AG20443 (cell line): ENCODE data around the gene CHPT1.
A peak's percentile ranks its signal among the peaks of the same experiment; 100 is the strongest.
"Not testable (repeated sequence)": the region's sequence is repeated elsewhere in the genome, so short reads cannot be mapped to it uniquely, and the experiment has no call there.

ENCODE experiments used
- DNase-seq: peaks from one replicate; pipeline ENCODE4 v3.0.0; 2012; ENCODE audit warnings: low spot score, mixed read lengths

The CHPT1 gene

DNA sequence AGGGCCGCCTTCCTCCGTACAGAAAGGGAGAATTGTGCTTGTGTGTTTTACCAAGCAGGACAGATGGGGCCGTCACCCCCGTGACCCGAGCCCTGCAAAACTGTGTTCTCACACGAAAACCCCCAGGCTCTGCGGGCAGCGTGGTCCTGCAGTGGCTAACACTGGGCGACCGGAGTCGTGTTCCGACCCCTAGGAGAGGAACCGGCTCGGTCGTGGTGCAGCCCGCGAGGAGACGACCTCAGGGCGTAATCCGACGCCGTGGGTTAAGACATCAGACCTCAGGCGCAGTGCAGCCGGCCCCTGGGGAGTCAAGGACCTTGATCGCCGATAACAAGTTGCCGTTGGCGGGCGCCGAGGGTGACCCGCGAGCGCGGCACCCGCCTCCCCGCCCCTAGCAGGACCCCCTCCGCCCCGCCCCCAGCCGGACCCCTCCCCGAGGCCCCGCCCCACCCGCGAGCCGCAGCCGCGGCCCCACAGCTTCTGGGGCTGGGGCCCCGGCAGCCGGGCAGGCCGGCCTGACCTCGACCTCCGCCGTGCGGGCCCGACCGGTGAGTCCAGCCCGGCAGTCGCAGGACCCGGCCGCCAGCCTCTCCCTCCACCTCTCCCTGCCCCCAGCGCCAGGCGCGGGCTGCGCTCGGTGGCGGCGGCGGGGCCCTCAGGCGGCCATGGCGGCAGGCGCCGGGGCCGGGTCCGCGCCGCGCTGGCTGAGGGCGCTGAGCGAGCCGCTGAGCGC, at the start of gene CHPT1:
TSS of gene CHPT1 (plus strand) at position 444 of the 733 bp plus-strand sequence. CDS start at position 666, 222 bp downstream.
- peak; percentile 80 for DNase-seq

DNA sequence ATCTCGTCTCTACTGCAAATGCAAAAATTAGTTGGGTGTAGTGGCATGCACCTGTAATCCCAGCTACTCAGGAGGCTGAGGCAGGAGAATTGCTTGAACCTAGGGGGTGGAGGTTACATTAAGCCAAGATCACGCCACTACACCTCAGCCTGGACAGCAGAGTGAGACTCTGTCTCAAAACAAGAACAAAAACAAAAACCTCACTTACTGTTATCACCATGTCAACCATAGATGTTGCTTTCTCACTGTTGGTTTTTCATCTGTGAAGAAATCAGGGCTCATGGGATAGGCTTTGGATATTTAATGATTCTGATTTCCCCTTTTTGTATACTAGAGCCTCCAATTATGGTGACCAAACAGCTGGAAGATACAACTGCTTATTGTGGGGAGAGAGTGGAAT, 49.7 kb upstream of the CHPT1 start:
- DNase-seq: no peak

- DNase-seq: no peak
Observed at GRCh38 chr12:101648195-101648594, 49.2 kb upstream of the CHPT1 start.

- no peak for DNase-seq
Observed at GRCh38 chr12:101650346-101651117, 46.9 kb upstream of the CHPT1 start.

DNA sequence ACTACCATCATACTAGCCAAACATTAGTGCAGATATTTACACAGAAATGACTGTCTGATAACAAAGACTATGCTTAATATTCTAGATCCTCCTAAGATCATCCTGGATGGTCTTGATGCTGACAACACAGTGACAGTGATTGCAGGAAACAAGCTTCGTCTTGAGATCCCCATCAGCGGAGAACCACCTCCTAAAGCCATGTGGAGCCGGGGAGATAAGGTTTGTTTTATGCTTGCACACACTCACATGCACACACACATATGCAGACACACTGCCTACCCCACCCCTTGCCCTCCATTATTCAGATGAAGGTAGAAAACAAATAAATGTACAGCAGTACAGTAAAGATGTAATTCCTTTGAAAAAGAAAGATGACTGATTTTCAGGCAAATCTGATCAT, 44.4 kb upstream of the CHPT1 start:
- DNase-seq: no peak

GRCh38 chr12:101653503-101653902, 43.9 kb upstream of the CHPT1 start:
- DNase-seq: no peak

DNA sequence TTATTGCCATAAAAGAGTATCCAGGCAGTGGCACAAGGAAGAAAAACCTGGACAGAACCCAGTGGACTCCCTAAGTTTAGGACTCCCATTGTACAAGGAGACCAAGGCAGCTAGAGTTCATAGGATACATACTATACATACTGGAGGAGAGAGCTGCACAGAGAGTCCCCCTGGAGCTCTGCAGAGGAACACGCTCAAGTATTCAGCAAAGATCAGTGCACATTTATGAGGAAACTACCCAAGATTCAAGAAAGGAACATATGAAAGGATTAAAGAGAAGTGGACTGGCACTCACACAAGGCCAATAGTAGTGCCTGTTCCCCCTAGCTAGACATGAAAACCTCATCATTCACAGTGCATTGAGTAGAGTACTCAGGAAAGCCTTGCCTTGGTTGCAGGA, 43.0 kb upstream of the CHPT1 start:
- DNase-seq: no peak

- no peak for DNase-seq
Observed at GRCh38 chr12:101655393-101655792, 42.0 kb upstream of the CHPT1 start.

DNA sequence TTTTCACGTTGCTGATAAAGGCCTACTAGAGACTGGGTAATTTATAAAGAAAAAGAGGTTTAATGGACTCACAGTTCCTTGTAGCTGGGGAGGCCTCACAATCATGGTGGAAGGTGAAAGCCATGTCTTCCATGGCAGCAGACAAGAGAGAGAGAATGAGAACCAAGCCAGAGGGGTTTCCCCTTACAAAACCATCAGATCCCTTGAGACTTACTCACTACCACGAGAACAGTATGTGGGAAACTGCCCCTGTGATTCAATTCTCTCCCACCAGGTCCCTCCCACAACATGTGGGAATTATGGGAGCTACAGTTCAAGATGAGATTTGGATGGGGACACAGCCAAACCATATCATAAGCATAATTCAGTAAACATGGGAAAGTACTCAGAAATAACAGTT, 36.8 kb upstream of the CHPT1 start:
- DNase-seq: not testable (repeated sequence)

GRCh38 chr12:101663298-101663697, 34.1 kb upstream of the CHPT1 start:
- DNase-seq: no peak

GRCh38 chr12:101664992-101665391, 32.4 kb upstream of the CHPT1 start:
- no peak for DNase-seq

DNA sequence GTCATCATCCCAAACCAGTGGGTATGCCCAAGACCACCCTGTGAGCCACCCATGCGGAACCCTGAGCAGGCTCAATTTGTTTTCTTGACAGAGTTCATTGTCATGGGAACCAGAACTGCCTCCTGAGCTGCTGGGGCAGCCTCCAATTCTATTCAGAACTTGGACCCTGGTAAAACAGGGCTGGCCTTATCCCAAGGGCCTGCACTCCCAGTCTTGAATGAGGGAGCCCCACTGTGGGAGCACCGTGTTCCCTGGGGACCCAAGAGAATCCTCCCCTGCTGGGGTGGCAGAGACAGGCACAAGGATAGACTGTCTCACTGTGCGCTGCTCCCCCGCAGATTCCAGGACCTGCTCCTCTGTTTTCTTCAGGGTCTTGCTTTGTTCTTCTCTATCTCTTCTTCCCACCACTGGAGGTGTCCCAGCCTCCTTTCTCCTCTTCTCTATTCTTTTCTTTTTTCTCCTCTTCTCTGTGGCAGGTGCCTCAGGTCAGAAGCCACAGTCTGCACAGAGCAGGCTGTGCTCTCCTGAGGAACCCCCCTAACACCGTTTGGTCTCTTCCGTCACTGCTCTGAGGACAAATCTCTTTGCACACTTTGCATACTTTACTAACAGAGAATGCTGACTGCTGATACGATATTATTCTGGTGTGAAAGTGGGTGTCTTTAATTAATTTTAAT, 31.2 kb upstream of the CHPT1 start:
- DNase-seq: no peak

DNA sequence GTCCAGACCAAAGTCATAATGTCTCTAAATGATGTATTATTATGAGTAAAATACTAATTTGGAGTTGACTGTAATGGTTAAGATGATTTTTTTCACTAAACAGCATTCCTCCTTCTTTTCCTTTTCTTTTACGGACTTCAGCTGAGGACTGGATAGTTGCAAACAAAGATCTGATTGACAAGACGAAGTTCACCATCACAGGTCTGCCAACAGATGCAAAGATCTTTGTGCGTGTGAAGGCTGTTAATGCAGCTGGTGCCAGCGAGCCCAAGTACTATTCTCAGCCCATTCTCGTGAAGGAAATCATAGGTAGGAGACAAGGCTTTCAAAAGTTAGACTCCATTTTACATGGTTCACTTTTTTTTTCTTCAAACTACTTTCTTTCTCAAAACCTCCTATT, 29.8 kb upstream of the CHPT1 start:
- no peak for DNase-seq

GRCh38 chr12:101670007-101670671, 27.3 kb upstream of the CHPT1 start:
- peak; percentile 49 for DNase-seq

DNA sequence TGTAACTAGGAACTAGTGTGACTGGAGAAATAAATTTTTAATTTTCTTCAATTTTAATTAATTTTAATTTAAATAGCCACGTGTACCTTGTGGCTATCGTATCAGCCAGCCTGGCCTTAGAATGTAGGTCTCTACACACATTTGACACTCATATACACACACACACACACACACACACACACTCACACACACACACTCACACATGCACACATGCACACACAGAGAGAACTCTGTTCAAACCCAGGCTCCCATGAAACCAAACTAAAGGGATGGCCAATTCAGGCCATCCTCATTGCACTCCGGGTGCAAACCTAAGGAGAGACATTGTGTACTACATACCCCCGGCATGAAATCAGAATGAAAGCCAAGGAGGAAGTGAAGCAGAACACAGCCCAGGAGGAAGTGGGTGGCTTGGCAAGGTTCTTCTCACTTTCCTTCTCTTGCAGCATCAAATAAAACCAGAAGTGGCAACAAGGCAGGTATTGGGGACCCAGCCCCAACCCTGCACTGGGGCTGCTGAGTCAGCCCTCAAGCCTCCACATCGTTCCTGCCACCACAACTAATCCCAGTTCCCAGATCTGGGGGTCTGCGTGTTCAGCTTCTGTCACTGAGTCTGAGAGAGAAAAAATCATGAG, 26.2 kb upstream of the CHPT1 start:
- DNase-seq: no peak

DNA sequence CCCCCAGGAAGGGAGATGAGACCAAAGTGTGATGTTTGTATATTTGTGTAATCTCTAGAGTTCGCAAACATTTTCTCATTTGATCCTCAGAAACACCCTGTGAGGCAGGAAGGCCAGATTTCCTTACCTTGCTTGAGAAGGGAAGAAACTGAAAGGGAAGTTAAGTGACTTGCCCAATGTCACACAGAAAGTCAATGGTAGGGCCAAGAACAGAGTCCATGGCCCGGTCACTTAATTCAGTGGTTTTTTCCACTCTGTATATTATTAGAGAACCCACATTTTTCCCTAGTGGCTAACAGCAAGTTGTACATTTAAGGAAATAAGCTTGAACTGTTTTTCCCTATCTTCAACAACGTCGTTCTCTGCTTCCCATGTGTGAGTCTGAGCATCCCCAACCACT, 25.6 kb upstream of the CHPT1 start:
- DNase-seq: no peak

GRCh38 chr12:101675555-101675954, 21.9 kb upstream of the CHPT1 start:
- DNase-seq: no peak

DNA sequence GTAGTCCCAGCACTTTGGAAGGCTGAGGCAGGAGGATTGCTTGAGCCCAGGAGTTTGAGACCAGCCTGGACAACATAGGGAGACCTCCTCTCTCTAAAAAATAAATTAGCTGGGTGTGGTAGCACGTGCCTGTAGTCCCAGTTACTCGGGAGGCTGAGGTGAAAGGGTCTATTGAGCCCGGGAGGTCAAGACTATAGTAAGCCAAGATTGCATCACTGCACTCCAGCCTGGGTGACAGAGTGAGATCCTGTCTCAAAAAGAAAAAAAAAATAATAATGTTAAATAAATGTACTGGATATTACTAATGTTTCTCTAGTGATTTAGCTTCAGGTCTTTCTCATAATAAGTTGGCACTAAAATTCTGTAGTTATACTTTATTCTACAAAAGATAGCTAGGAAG, 20.9 kb upstream of the CHPT1 start:
- DNase-seq: not testable (repeated sequence)

DNA sequence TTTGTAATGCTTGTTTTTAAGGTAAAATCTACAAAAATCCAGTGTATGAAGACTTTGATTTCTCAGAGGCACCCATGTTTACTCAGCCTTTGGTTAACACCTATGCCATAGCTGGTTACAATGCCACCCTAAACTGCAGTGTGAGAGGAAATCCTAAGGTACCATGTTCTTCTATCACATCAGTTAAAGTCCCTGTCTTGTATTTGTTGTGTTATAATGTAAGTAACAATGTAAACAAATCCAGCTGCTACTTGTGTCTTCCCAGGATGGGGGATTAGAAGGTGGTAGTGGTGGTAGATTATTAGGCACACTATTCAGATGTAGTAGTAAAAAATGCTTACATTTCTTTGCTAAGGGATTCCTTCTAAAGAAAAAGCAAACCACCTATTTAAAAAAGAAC, 19.4 kb upstream of the CHPT1 start:
- DNase-seq: no peak

GRCh38 chr12:101680240-101680639, 17.2 kb upstream of the CHPT1 start:
- DNase-seq: no peak

DNA sequence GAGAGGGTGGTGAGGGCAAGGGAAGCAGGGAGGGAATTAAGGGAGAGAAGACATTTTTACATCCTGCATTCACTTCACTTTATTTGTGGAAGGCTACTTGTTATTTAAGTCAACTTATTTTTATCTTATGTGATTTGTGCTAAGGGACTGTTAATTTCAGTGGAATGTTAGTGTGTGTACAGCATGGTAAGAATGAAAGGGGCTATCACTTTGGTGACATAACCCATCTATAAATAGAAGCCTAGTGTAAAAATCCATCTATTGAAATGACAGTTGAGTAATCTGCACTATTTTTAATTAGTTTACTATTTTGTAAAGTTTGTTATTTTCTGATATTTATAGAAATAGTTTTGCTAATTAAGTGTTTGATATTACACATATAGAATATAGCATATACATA, 16.8 kb upstream of the CHPT1 start:
- no peak for DNase-seq

DNA sequence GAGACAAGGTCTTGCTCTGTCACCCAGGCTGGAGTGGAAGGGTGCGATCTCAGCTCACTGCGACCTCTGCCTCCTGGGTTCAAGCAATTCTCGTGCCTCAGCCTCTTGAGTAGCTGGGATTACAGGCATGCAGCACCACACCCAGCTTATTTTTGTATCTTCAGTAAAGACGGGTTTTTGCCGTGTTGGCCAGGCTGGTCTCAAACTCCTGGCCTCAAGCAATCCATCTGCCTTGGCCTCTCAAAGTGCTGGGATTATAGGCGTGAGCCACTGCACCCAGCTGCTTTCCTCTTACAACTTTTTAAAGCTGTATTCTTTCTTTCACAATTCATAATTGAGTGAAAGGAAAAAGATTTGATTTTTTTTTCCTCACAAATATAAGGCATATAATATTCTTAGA, 15.8 kb upstream of the CHPT1 start:
- DNase-seq: not testable (repeated sequence)
